SU-DHL-6 (cell line): ENCODE data around the gene INPP5E.

Source experiments
- H2AFZ ChIP-seq: fragments of 200-600 bp; sonication (generic); 2 replicates; pipeline ENCODE4 v1.6.1; 2014; ENCODE audit warnings: low read depth, mild to moderate bottlenecking, moderate library complexity, mixed read lengths, antibody characterized with exemption, low read length; ENCODE audit not compliant: severe bottlenecking
- H3F3A ChIP-seq: fragments of 200-600 bp; shearing (Covaris generic); 2 replicates; pipeline ENCODE4 v1.6.0; 2016; ENCODE audit warnings: antibody characterized with exemption, mild to moderate bottlenecking; ENCODE audit not compliant: insufficient read depth
- H3K27ac ChIP-seq: fragments of 200-600 bp; sonication (generic); 2 replicates; pipeline ENCODE4 v1.5.1; 2016; ENCODE audit warnings: low read depth, mild to moderate bottlenecking, low read length, moderate library complexity, mixed read lengths
- H3K27me3 ChIP-seq: fragments of 200-600 bp; sonication (generic), shearing (Covaris generic); 2 replicates; pipeline ENCODE4 v1.6.0; 2014; ENCODE audit warnings: mild to moderate bottlenecking, low read length
- H3K36me3 ChIP-seq: fragments of 200-600 bp; sonication (generic); 2 replicates; pipeline ENCODE4 v1.6.1; 2014; ENCODE audit warnings: mild to moderate bottlenecking, low read length, mixed read lengths
- H3K4me2 ChIP-seq: fragments of 300-600, 200-600 bp; shearing (Covaris generic), sonication (generic); 2 replicates; pipeline ENCODE4 v1.6.0; 2014; ENCODE audit warnings: low read length, low read depth, mild to moderate bottlenecking; ENCODE audit not compliant: poor library complexity, severe bottlenecking
- H3K4me3 ChIP-seq: fragments of 200-600 bp; sonication (generic); 2 replicates; pipeline ENCODE4 v1.5.1; 2014; ENCODE audit warnings: antibody characterized with exemption, low read length, mild to moderate bottlenecking, mixed read lengths; ENCODE audit not compliant: insufficient read depth, poor library complexity, severe bottlenecking
- H3K79me2 ChIP-seq: fragments of 200-600 bp; sonication (generic); 2 replicates; pipeline ENCODE4 v1.6.1; 2014; ENCODE audit warnings: mild to moderate bottlenecking, low read length, moderate library complexity; ENCODE audit not compliant: insufficient read depth
- H3K9ac ChIP-seq: fragments of 200-600 bp; sonication (generic); 2 replicates; pipeline ENCODE4 v1.7.0; 2014; ENCODE audit warnings: mild to moderate bottlenecking, low read length
- H3K9me2 ChIP-seq: fragments of 200-600 bp; sonication (generic); replicated peaks from 2 replicates; pipeline ENCODE4 v1.6.1; 2014; ENCODE audit warnings: low read length; ENCODE audit not compliant: insufficient read depth
- H3K9me3 ChIP-seq: fragments of 200-600 bp; sonication (generic); 2 replicates; pipeline ENCODE4 v1.6.1; 2014; ENCODE audit warnings: low read length, mixed read lengths; ENCODE audit not compliant: insufficient read depth
- H4K20me1 ChIP-seq: fragments of 200-600 bp; sonication (generic); 2 replicates; pipeline ENCODE4 v1.6.1; 2014; ENCODE audit warnings: low read depth, mild to moderate bottlenecking, antibody characterized with exemption, low read length, moderate library complexity, mixed read lengths
- EZH2phosphoT487 ChIP-seq: fragments of 200-600 bp; sonication (generic), shearing (Covaris generic); conservative IDR thresholded peaks from 2 replicates; pipeline ENCODE4 v1.6.1; 2018; ENCODE audit warnings: mild to moderate bottlenecking, antibody characterized with exemption, low read length, moderate library complexity, mixed read lengths
- TF ChIP-seq, protein P1 (sequence below): fragments of 200-600 bp; sonication (generic); IDR thresholded peaks from one replicate; pipeline ENCODE4 v1.5.1; 2017; ENCODE audit warnings: antibody characterized with exemption, mild to moderate bottlenecking, low read length, moderate library complexity; ENCODE audit not compliant: insufficient read depth, poor library complexity, severe bottlenecking

The INPP5E gene

DNA sequence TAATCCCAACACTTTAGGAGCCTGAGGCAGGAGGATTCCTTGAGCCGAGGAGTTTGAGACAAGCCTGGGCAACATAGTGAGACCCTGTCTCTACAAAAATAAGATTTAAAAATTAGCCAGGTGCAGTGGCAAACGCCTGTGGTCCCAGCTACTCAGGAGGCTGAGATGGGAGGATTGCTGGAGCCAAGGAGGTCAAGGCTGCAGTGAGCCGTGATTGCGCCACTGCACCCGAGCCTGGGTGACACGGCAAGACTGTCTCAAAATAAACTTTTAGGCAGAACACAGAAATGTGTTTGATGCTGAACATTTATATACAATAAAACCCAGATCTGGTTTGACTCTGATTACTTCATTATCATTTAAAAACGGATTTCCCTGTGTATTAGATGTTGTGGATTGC lies 34.2 kb downstream of the INPP5E start:
- Histone ChIP-seq H3K4me3 (no peak overlapping the region), H3K36me3 (peaks cover 3% of the 10 kb centered on the region; the same call in 1 of the 2 replicates), H2AFZ (no peak overlapping the region), H3K9me2 (no peaks in the 10 kb centered on the region), H4K20me1 (no peaks in the 10 kb centered on the region), H3K9ac (no peak overlapping the region), H3K9me3 (no peaks in the 10 kb centered on the region), H3K79me2 (peaks cover 17% of the 10 kb centered on the region), H3K27me3 (no peaks in the 10 kb centered on the region), H3F3A (peaks cover 11% of the 10 kb centered on the region; the same call in 1 of the 2 replicates), H3K4me2 (no peak overlapping the region), H3K27ac (no peak overlapping the region)
- TF ChIP-seq, protein P1, sequence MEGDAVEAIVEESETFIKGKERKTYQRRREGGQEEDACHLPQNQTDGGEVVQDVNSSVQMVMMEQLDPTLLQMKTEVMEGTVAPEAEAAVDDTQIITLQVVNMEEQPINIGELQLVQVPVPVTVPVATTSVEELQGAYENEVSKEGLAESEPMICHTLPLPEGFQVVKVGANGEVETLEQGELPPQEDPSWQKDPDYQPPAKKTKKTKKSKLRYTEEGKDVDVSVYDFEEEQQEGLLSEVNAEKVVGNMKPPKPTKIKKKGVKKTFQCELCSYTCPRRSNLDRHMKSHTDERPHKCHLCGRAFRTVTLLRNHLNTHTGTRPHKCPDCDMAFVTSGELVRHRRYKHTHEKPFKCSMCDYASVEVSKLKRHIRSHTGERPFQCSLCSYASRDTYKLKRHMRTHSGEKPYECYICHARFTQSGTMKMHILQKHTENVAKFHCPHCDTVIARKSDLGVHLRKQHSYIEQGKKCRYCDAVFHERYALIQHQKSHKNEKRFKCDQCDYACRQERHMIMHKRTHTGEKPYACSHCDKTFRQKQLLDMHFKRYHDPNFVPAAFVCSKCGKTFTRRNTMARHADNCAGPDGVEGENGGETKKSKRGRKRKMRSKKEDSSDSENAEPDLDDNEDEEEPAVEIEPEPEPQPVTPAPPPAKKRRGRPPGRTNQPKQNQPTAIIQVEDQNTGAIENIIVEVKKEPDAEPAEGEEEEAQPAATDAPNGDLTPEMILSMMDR: no peak
- no peak for TF ChIP-seq EZH2phosphoT487

DNA sequence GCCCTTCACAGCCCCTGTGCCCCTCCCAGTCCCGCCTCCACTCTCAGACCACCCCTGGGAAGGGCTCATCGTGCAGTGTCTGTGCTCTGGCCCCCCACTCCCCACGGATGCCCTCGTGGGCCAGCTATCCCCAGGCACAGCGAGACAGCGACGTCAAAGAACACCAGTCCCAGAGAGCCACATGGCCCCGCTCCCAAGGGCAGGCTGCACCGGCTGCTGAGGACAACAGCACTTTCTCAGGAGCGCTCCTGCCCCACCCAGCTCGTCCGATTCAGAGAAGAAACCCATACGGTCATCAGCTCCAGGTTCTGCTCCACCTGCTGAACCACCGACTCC lies 34.9 kb downstream of the INPP5E start:
- no peak overlapping the region for H3K4me2 ChIP-seq

DNA sequence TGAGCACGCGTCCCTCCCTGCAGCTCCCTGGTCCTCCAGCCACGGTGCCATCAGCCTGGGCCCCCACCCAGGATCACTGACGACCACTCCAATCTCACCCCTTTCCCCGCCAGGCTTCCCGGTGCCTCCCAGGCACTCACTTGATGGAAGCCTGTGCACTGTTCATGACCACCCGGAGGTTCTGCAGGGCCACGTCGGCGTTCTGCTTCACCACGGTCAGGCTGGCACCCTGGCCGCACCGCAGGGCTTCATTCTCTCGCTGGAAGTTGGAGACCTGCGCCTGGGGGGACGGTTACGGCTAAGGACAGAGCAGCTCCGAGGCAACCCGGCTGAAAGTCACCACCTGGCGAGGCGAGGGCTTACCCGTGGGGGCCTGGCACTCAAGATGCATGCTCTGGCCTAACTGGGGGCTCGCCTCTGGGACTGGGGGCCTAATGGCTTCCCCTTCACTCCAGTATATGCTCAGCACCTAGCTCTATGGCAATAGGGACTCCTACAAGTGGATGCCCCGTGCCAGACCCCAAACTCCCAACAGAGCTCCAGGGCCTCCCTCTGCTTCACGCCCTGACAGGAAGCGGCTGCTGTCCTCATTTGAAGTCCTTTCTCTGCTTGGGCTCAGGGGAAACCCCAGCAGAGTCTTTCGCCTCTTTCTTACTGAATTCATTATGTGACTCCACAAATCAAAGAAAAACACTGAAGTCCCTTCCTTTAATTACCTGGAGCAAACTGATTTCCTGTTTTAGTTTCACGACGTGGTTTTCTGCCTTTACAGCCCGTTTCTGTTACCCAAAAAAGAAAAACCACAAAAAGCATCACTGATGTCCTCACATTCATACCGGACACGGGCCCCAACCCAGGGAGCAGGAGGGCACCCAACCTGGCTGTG lies 35.5 kb downstream of the INPP5E start:
- H2AFZ ChIP-seq: no peak overlapping the region
- H3K9me3 ChIP-seq: no peaks in the 10 kb centered on the region
- H3K9me2 ChIP-seq: no peaks in the 10 kb centered on the region
- TF ChIP-seq, protein P1: no peak
- no peak for TF ChIP-seq EZH2phosphoT487
- H3K4me3 ChIP-seq: no peak overlapping the region
- peaks cover 3% of the 10 kb centered on the region; the same call in 1 of the 2 replicates for H3K36me3 ChIP-seq
- no peaks in the 10 kb centered on the region for H3K27me3 ChIP-seq
- H3K79me2 ChIP-seq: peaks cover 15% of the 10 kb centered on the region
- H3K27ac ChIP-seq: no peak overlapping the region
- peaks cover 11% of the 10 kb centered on the region; the same call in 1 of the 2 replicates for H3F3A ChIP-seq
- no peak overlapping the region for H3K4me2 ChIP-seq
- no peak overlapping the region for H3K9ac ChIP-seq
- no peaks in the 10 kb centered on the region; the same call in 1 of the 2 replicates for H4K20me1 ChIP-seq

More for the DNA sequence above, 34.9 kb downstream of the INPP5E start:
- no peak overlapping the region for H3K27ac ChIP-seq
- TF ChIP-seq, protein P1: no peak
- no peak for TF ChIP-seq EZH2phosphoT487
- H3K36me3 ChIP-seq: peaks cover 3% of the 10 kb centered on the region; the same call in 1 of the 2 replicates
- peaks cover 11% of the 10 kb centered on the region; the same call in 1 of the 2 replicates for H3F3A ChIP-seq
- no peak overlapping the region for H3K4me3 ChIP-seq
- no peaks in the 10 kb centered on the region for H3K27me3 ChIP-seq
- H3K9me2 ChIP-seq: no peaks in the 10 kb centered on the region
- H4K20me1 ChIP-seq: no peaks in the 10 kb centered on the region
- H3K9me3 ChIP-seq: no peaks in the 10 kb centered on the region
- H3K9ac ChIP-seq: no peak overlapping the region
- no peak overlapping the region for H2AFZ ChIP-seq
- H3K79me2 ChIP-seq: peaks cover 14% of the 10 kb centered on the region
